ENCODE measurements around the gene SHB. TPM values are rescaled to one million over a fixed set of nuclear protein-coding genes. Genes with fewer than 3 reads are reported as not detected.

Gene SHB
- total and polyA plus RNA-seq, 2 donors (not counting 3 experiments of a cell fraction or from before 2014, with no cell fraction given) = 13.4 to 24.9 TPM

- no peak overlapping the region for H3K4me3 ChIP-seq (replicated peaks in 1 of 3; ENCODE audit: insufficient read depth in 1 of 3, low read depth in 1 of 3, low read length in 3 of 3)
- ChIA-PET POLR2A (no interaction called here), CTCF (interaction anchor here (1.2 to 1.3 kb wide), 2 partner anchors 10 to 102 kb away, joined by 3 read pairs; no protein-coding TSS in a partner anchor)
- H2AFZ ChIP-seq (ENCODE audit: low read depth, low read length) = no peak overlapping the region
- peak; percentile 4 for FAIRE-seq
- intact Hi-C loops (cut with micrococcal nuclease) = no loop called here
- no peak overlapping the region for H3K27ac ChIP-seq (ENCODE audit: insufficient read depth, low read depth, low read length)
- DNase-seq (ENCODE audit: low read depth, low spot score) = no peak
- dilution Hi-C loops (cut with MboI; ENCODE audit: extremely low pct_ligation_motif_present, low sequenced_read_pairs) = no loop called here
- H3K9me1 ChIP-seq (replicated peaks; ENCODE audit: control insufficient read depth, extremely low read depth, insufficient read depth, low read length) = no peaks in the 10 kb centered on the region
- no peaks in the 10 kb centered on the region for H4K20me1 ChIP-seq (replicated peaks; ENCODE audit: control insufficient read depth, extremely low read depth, insufficient read depth, low read length)
- TF ChIP-seq POLR2AphosphoS5 (IDR thresholded peaks at IDR 0.05; ENCODE audit: insufficient read depth, low read depth, low read length) (no peak), POLR2A (IDR thresholded peaks at IDR 0.05; ENCODE audit: low read depth, low read length) (no peak), MAX (IDR thresholded peaks at IDR 0.05; ENCODE audit: insufficient read depth, insufficient read length) (no peak), GATA2 (IDR thresholded peaks at IDR 0.05; ENCODE audit: insufficient read depth, insufficient read length, low read depth, low read length) (no peak), FOS (IDR thresholded peaks at IDR 0.05; ENCODE audit: borderline replicate concordance, insufficient read depth, low read length) (no peak), CTCF (IDR thresholded peaks at IDR 0.05; ENCODE audit: extremely low read depth in 1 of 2, insufficient read depth in 1 of 2, low read depth in 1 of 2, low read length in 2 of 2) (no peak), JUN (IDR thresholded peaks at IDR 0.05; ENCODE audit: borderline replicate concordance, insufficient read depth, insufficient read length, low read depth) (no peak), EZH2 (IDR thresholded peaks at IDR 0.05; ENCODE audit: borderline replicate concordance, low read depth, low read length, severe bottlenecking) (no peak), MYC (IDR thresholded peaks at IDR 0.05; ENCODE audit: low read depth, low read length) (no peak)
- H3K27me3 ChIP-seq (ENCODE audit: control insufficient read depth in 2 of 2, insufficient read depth in 2 of 2, low read length in 2 of 2) = no peaks in the 10 kb centered on the region
- H3K79me2 ChIP-seq (ENCODE audit: control insufficient read depth, insufficient read depth, low read length) = no peaks in the 10 kb centered on the region
- H3K4me1 ChIP-seq (ENCODE audit: control insufficient read depth, extremely low read depth, insufficient read depth, low read length) = peaks cover 32% of the 10 kb centered on the region
- H3K36me3 ChIP-seq (ENCODE audit: control insufficient read depth in 2 of 2, extremely low read depth in 1 of 2, insufficient read depth in 2 of 2, low read length in 2 of 2) = peaks cover 0 to 5% of the 10 kb centered on the region in 2 experiments
- H3K9me3 ChIP-seq (replicated peaks; ENCODE audit: control insufficient read depth, insufficient read depth, low read length) = no peaks in the 10 kb centered on the region
- no TSS peak for BruUV-seq (replicated peaks)
- H3K9ac ChIP-seq (replicated peaks; ENCODE audit: extremely low read depth, insufficient read depth, low read length) = no peak overlapping the region
- H3K4me2 ChIP-seq (ENCODE audit: insufficient read depth, low read length) = no peak overlapping the region
Observed at GRCh38 chr9:37924538-37924937, 144.5 kb downstream of the SHB start.

All from endothelial cell of umbilical vein (primary cell).